HL-60 (cell line): ENCODE data around the gene CELF2.

Source experiments
- DNase-seq, 2 experiments: peaks; one replicate each; pipeline ENCODE4 v3.0.0-alpha.2; 2010 to 2020; ENCODE audit warnings: low read depth in 1 of 2, low spot score in 1 of 2
- H3K27ac ChIP-seq: fragments of 250-450 bp; sonication (Bioruptor Pico); replicated peaks from 2 replicates; pipeline ENCODE4 v1.5.1; 2020; ENCODE audit warnings: mild to moderate bottlenecking, moderate library complexity
- H3K27me3 ChIP-seq: fragments of 250-450 bp; sonication (Bioruptor Pico); 2 replicates; pipeline ENCODE4 v1.5.1; 2021; ENCODE audit warnings: mild to moderate bottlenecking, moderate library complexity; ENCODE audit not compliant: insufficient read depth, poor library complexity, severe bottlenecking
- H3K4me3 ChIP-seq: replicated peaks from 2 replicates; pipeline ENCODE4 v1.5.1; 2011; ENCODE audit warnings: mild to moderate bottlenecking, control low read depth, low read length; ENCODE audit not compliant: insufficient read depth
- GABPA ChIP-seq: IDR thresholded peaks from 2 replicates; pipeline ENCODE4 v1.6.1; 2012; ENCODE audit warnings: low read depth
- POLR2AphosphoS5 ChIP-seq: IDR thresholded peaks from 2 replicates; pipeline ENCODE4 v1.6.1; 2012; ENCODE audit warnings: low read depth
- SPI1 ChIP-seq: IDR thresholded peaks from 2 replicates; pipeline ENCODE4 v1.6.1; 2012; ENCODE audit warnings: low read depth, mild to moderate bottlenecking, borderline replicate concordance
- TF ChIP-seq, protein P1 (sequence below): IDR thresholded peaks from 2 replicates; pipeline ENCODE4 v1.6.1; 2012; ENCODE audit warnings: low read depth; ENCODE audit not compliant: insufficient replicate concordance
- TF ChIP-seq, protein P2 (sequence below): IDR thresholded peaks from one replicate; pipeline ENCODE4 v1.5.1; 2011; ENCODE audit warnings: low read length, control low read depth, inconsistent platforms; ENCODE audit not compliant: insufficient read depth

CELF2 gene

DNA sequence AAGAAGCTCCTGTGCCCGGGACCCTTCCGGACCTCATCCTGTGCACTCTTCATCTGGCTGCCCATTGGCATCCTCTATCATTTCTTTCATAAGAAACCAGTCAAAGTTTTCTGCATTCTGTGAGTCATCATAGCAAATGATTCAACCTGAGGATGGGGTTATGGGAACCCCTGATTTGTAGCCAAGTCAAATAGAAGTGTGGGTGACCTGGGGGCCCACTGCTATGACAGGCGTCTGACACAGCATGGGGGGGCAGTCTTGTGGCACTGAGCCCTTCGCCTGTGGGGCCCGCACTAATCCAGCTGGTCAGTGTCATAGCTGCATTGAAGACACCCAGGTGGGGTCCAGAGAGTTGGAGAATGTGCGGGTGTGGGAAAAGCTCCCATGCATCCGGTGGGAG is 363.4 kb downstream of the CELF2 start:
- no peak overlapping the region for H3K4me3 ChIP-seq
- H3K27ac ChIP-seq, result no peak overlapping the region
- no peak for DNase-seq
- TF ChIP-seq, protein P1, sequence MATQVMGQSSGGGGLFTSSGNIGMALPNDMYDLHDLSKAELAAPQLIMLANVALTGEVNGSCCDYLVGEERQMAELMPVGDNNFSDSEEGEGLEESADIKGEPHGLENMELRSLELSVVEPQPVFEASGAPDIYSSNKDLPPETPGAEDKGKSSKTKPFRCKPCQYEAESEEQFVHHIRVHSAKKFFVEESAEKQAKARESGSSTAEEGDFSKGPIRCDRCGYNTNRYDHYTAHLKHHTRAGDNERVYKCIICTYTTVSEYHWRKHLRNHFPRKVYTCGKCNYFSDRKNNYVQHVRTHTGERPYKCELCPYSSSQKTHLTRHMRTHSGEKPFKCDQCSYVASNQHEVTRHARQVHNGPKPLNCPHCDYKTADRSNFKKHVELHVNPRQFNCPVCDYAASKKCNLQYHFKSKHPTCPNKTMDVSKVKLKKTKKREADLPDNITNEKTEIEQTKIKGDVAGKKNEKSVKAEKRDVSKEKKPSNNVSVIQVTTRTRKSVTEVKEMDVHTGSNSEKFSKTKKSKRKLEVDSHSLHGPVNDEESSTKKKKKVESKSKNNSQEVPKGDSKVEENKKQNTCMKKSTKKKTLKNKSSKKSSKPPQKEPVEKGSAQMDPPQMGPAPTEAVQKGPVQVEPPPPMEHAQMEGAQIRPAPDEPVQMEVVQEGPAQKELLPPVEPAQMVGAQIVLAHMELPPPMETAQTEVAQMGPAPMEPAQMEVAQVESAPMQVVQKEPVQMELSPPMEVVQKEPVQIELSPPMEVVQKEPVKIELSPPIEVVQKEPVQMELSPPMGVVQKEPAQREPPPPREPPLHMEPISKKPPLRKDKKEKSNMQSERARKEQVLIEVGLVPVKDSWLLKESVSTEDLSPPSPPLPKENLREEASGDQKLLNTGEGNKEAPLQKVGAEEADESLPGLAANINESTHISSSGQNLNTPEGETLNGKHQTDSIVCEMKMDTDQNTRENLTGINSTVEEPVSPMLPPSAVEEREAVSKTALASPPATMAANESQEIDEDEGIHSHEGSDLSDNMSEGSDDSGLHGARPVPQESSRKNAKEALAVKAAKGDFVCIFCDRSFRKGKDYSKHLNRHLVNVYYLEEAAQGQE, result no peak
- TF ChIP-seq, protein P2, sequence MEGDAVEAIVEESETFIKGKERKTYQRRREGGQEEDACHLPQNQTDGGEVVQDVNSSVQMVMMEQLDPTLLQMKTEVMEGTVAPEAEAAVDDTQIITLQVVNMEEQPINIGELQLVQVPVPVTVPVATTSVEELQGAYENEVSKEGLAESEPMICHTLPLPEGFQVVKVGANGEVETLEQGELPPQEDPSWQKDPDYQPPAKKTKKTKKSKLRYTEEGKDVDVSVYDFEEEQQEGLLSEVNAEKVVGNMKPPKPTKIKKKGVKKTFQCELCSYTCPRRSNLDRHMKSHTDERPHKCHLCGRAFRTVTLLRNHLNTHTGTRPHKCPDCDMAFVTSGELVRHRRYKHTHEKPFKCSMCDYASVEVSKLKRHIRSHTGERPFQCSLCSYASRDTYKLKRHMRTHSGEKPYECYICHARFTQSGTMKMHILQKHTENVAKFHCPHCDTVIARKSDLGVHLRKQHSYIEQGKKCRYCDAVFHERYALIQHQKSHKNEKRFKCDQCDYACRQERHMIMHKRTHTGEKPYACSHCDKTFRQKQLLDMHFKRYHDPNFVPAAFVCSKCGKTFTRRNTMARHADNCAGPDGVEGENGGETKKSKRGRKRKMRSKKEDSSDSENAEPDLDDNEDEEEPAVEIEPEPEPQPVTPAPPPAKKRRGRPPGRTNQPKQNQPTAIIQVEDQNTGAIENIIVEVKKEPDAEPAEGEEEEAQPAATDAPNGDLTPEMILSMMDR, result no peak
- TF ChIP-seq GABPA, result no peak
- no peak for TF ChIP-seq POLR2AphosphoS5
- no peak for TF ChIP-seq SPI1
- no peaks in the 10 kb centered on the region for H3K27me3 ChIP-seq

DNA sequence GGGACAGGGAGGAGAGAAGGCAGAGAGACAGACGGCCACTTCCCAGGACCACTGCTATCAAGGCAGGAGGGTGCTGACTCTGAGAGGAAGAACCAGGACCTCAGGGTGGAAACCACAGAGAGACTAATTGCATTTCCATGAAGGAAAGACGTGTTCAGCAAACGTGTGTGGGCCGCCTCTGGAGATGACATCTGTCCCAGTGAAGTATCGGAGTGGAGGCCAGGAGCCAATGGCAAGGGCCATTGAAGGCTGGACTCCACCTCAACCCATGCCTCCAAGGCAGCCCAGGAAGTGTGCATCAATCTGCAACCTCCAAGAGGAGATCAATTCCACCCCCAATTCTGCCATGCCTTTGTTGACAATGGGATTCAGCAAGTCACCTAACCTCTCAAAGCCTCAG is 363.8 kb downstream of the CELF2 start:
- TF ChIP-seq SPI1, result no peak
- TF ChIP-seq, protein P2, result no peak
- no peak for TF ChIP-seq POLR2AphosphoS5
- TF ChIP-seq, protein P1, result no peak
- no peak for TF ChIP-seq GABPA
- Histone ChIP-seq H3K27me3 (no peaks in the 10 kb centered on the region), H3K27ac (no peak overlapping the region), H3K4me3 (no peak overlapping the region)
- no peak for DNase-seq

- H3K27me3 ChIP-seq, result no peaks in the 10 kb centered on the region
- H3K27ac ChIP-seq, result no peak overlapping the region
- no peak for TF ChIP-seq SPI1
- TF ChIP-seq POLR2AphosphoS5, result no peak
- TF ChIP-seq, protein P2, result no peak
- TF ChIP-seq, protein P1, result no peak
- TF ChIP-seq GABPA, result no peak
- no peak for DNase-seq
- no peak overlapping the region for H3K4me3 ChIP-seq
Observed at GRCh38 chr10:11382187-11382586, 364.5 kb downstream of the CELF2 start.
